Measurements from ENCODE around the gene TEAD1. TPM values are rescaled to one million over a fixed set of nuclear protein-coding genes. Genes with fewer than 3 reads are reported as not detected.

Gene TEAD1
- polyA plus RNA-seq, 1 donor: 102 TPM

DNA sequence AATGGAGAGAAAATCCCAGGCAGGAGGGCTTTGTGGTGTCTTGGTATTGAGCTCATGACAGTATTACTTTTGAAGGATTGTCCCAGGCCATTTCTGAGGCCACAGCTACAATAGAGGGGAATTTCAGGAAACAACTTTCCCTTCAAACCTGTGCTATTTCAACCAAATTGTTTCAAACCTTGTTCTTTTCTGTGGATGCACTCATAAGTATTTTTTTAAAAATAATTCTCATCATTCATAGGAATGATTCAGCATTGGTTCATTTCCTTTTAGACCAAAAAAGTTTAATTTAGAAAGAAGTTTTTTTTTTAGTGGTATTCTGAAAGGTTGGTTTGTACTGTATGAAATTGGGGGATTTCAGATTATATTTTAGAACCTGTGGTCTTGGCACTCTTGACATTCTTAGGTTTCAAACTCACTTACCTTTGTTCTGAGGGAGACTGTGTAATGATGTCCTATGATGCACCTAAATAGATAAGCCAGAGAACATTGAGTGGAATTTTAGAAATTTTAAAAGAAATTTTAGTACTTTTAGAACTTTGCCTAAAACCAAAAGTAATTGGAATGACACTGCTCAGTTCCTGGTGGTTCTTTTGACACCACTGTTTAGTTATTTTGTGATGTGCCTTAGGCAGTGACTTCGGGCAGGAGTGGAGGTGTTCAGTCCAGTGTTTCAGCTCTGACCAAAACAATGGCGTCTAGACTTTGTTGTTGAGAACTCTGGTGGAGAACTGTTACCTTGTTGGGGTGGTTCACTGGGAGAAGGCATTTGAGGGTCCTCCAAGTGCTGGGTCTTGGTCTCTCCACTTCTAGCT is 12.2 kb downstream of the TEAD1 start:
- no peak for DNase-seq (ENCODE audit: low read depth)

DNA sequence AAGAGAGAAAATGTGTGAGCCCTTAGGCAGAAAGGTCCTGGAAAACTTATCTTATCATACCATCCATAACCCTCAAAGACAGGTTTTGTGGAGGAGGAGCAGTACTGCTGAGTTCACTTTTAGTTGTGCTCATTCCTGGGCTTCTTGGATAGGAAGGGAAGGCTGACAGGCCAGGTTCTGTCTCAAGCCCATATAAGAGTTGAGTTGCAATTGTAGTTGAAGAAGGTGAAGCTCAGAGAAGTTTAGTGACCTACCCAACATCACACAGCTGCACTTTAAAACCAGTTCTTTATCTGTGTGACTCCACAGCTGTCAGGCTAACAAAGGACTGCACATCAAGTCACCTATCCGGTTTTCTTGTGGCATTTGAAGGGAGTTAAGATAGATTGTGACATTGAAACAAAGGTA is 13.0 kb downstream of the TEAD1 start:
- no peak for DNase-seq (ENCODE audit: low read depth)

DNA sequence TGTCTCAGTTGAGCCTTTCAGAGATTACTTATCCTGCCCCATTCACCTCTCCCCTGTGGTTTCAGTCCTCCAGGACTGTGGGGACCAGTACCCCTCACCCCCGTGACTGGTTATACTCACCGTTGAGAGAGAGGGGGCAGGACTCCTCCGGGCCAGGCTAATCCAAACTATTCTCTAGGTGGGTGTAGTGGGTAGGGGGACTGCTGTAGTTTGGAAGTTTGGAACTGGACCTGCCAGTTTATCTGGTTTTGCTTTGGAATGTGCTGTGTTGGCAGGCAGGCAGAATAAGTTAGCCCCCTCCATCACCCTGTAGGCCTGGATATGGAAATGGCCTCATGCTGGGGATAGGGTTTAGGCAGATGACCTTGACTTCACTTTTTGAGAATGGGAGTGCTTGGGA is 13.5 kb downstream of the TEAD1 start:
- DNase-seq (ENCODE audit: low read depth): no peak

GRCh38 chr11:12689029-12689755 is 15.0 kb downstream of the TEAD1 start:
- no peak for DNase-seq (ENCODE audit: low read depth)

GRCh38 chr11:12690663-12691062 is 16.4 kb downstream of the TEAD1 start:
- DNase-seq (ENCODE audit: low read depth): no peak

- DNase-seq (ENCODE audit: low read depth): no peak
Observed at GRCh38 chr11:12691473-12691872, 17.3 kb downstream of the TEAD1 start.

DNA sequence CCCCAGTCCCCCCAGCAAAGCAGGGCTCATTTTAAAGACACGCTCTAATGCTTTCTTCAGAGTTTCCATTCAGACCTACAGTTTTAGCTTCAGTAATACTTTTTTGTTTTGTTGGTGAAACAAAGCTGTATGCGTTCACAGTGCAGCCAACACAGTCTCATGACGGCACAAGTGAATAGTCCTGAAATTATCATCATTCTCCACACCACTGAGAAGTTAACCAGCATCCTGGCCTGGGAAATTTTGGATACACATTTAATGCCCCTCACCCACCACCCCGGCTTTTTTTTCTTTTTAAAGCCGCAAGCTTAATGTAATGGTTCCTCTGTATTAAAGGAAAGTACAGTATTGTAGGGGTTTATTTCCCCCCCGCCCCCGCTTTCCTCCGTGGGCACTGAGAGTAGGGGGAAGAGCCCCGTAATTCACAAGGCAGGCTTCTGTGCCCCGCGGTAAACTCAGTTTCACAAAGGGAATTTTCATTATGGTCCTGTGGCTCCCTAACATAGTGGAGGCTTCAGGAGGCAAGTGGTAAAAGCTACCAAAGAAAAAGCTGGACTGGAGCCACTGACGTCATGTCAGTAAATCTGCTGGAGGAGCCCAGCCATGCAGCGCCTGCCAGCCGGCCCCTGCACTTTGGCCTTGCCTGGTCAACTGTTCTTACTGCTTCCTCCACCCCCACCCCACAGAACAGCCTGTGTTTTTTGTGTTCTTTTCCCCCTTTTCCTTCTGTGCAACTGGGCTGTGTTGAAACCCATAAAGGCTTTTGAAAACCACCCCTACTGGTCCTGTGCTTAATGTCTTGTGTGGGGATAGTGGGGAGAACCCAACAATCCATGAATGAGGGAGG is 18.2 kb downstream of the TEAD1 start:
- DNase-seq (ENCODE audit: low read depth): peak; percentile 71

GRCh38 chr11:12693094-12693478 is 18.9 kb downstream of the TEAD1 start:
- no peak for DNase-seq (ENCODE audit: low read depth)

- peak; percentile 68 for DNase-seq (ENCODE audit: low read depth)
Observed at GRCh38 chr11:12693479-12694182, 19.4 kb downstream of the TEAD1 start.

DNA sequence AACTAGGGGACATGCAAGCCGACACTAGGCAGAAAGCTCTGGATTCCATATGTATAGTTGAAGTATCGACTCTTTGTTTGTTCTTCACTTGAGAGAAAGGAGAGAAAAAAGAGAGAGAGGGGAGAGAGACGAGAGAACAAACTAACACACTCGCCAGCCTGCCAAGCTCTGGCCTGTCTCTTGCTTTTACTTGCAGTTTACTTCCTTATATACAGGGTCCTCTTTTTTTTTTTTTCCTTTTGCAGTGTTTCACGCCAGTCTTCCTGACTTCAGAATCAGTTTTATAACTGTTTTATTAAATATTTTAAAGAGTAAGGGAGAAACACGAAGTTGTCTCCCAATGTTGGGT is 19.9 kb downstream of the TEAD1 start:
- DNase-seq (ENCODE audit: low read depth): no peak

DNA sequence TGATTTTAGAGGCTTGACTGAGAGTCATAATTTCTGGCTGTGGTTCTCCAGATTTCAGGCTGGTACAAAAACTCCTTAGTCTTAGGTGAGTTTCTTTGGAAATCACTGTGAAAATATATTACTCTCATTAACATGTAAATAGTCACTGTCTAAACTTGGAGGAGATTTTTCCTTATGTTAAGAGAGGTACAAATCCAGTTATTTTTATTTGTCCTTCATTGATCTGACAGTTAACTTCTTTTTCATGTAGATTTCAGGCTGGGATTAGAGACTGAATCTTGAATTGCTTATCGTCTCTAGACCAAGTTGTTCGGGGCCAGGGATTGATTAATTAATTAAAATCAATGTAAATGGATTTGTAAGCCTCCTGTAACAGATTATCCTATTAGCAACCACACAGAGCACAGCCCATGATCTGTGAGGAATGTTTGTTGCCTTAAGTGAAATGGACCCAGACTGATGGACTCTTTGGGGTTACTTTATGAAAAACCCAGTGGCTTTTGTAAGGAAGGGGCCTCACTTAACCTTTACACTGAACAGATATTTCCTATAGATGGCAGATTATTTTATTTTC is 21.1 kb downstream of the TEAD1 start:
- DNase-seq (ENCODE audit: low read depth): no peak

DNA sequence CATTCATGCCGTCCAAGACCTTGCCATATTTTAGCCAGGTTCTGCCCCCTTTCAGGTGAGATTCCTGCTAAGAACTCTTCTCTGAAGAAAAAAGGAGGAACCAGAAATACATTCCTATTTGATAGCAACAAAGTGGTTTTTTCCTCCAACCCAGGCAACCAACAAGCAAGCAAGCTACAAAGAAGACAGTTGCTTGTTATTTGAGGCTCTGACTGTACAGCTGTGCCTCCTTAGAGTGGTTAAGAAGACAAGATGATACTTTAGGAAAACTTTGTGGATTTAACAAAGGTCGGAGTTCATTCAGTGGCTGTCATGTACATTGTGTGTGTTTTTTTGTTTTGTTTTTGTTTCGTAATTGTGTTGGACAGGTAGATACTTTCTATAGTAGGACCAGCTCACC is 21.7 kb downstream of the TEAD1 start:
- no peak for DNase-seq (ENCODE audit: low read depth)

GRCh38 chr11:12696911-12697581 is 22.8 kb downstream of the TEAD1 start:
- no peak for DNase-seq (ENCODE audit: low read depth)

DNA sequence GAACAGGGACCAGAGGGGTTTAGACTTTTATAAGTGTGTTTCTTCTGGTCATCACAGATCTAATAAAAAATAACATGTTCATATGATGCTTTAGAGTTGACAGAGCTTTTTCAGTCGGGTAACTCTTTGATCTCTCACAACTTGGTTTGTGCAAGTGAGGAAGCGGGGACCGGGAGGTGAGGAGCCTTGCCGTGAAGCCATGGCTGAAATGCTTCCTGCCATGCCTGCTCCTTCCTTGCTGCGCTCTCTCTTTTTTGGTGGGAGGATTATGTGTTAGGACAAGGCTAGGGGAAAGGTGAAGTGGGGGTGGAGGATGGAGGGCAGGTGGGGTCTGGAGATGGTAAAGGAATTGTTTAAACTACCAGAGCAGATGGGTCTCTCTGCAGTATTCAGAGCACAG is 23.8 kb downstream of the TEAD1 start:
- DNase-seq (ENCODE audit: low read depth): no peak

GRCh38 chr11:12701811-12702592 is 27.8 kb downstream of the TEAD1 start:
- DNase-seq (ENCODE audit: low read depth): no peak

- DNase-seq (ENCODE audit: low read depth): no peak
Observed at GRCh38 chr11:12702999-12703453, 28.8 kb downstream of the TEAD1 start.

DNA sequence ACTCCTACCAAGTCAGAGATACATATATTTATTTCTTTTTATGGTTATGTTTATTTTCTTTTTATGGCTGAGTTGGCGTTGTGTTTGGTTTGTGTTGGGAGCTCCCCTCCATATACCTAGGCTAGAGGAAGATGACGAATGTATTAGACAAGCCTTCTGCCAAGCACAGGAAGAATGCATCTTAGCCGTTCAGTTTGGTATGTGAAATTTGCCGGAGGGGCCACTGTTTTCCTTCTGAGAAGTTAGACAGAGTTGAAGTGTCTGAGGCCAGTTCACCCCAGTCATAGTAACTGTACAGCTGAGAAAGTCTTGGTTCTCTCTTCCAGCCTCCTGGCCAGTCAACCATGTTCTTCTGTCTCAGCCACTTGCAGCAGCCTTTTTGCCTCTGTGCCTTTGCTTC is 29.8 kb downstream of the TEAD1 start:
- no peak for DNase-seq (ENCODE audit: low read depth)

DNA sequence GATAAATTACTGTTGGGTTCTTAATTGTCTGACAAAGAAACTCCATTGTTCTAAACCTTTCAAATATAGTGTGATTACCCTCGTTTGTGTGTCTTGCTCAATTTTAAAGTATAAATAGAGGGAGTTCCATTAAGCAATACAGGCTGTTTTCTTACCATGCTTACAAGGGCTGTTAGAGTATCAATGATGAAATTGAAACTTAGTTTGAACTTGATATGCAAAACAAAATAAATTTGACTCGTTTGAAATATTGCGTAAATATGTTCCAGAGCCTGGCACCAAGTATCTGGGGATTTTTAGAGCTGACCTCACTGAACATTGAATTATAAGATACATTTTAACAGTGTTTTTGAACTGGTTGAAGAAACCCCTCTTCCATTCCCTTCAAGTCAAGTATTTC is 31.7 kb downstream of the TEAD1 start:
- DNase-seq (ENCODE audit: low read depth): no peak

DNA sequence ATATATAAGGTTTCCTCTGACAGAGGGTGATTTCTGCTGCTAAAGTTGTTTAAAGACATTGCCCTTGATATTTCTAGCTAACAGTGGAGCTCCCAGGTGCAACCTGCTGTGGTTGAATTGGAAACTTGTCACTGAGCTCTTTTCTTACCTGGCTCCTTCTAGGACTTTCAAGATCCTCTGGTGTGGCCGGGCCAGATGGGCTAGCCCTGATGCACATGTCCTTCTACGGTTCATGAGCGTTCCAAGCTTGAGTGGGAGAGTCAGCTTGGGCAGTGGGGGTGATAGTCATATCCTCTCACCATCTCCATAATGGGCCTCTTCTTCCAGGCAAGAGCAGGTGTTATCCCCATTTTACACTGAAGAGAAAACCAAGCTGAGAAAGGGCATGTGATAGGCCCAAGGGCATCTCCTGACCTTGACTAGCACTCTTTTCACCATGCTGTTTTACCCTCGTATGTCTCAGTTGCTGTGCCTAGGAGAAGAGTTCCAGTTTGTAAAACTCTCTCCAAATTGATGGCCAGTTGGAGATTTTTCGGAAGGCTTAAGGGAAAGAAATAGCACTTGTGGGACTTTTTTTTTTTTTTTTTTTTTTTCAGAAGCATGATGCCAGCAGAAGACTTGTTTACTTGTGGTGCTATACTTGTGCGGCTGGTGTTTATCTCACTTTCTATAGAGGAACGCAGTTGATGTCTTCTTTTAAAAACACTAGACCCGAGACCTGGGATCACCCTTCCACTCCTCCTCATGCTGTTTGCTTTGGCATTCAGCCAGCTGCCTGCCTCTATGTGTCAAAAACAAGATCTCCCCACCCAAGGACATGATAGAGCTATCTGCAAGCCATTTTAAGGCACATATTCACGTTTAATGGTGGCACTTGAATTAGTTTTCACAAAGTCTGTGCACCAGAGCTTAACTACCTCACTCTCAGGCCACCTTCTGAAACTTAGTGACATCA is 32.6 kb downstream of the TEAD1 start:
- no peak for DNase-seq (ENCODE audit: low read depth)

Data from forelimb muscle (tissue), 1 donor.